DMS 273 treated with DMSO at 0.1 percent for 48 hours (cell line): ENCODE results near the gene ZNF560.

ENCODE experiments used
- DNase-seq: peaks from one replicate; lab custom pipeline; 2025; lab: John Stamatoyannopoulos, UW

Gene ZNF560

DNA sequence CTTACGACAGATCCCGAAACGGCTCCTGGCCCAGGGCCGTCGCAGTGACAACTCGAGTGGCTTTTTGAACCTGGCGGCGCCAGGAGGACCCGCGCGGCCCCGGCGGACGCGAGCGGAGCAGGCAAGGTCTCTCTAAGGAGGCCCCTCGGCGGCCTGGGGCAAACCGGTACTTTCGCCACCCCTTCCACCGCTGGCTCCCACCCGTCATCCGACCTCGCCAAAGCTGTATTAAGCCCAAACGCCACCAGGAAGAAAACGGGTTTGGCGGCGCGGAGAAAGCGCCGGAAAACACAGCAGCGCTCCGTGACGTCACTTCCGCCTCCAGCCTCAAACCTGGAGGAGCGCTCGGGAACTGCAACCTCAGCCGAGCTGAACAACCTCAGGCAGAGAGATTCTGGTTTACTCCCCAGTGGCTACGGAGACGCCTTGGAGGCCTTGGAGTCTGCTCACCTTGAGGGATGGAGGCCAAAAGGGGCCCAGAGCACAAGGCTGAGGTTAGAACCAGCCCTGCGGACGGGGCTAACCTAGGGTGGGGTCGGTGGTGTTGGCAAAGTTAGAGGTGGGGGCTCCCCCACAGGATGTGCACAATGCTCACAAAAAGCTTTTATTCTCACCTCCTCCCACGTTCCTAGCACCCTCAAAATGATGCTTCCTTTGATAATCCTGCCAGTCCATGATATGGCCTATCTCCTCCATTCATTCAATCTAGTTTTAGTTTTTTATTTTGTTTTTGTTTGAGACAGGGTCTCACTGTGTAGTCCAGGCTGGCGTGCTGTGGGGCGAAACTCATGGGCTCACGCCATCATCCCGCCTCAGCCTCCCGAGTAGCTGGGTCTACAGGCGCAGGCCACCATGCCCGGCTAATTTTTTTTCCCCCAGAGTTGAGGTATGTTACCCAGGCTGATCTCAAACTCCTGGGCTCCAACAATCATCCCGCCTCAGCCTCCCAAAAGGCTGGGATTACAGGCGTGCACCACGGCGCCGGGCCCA, 62.8 kb downstream of the ZNF560 start, which contains the start of gene ZNF266:
TSS of gene ZNF266 (minus strand) at position 295 of the 990 bp plus-strand sequence. CDS start 15,484 bp downstream, outside the sequence.
- DNase-seq = peak; percentile 67

DNA sequence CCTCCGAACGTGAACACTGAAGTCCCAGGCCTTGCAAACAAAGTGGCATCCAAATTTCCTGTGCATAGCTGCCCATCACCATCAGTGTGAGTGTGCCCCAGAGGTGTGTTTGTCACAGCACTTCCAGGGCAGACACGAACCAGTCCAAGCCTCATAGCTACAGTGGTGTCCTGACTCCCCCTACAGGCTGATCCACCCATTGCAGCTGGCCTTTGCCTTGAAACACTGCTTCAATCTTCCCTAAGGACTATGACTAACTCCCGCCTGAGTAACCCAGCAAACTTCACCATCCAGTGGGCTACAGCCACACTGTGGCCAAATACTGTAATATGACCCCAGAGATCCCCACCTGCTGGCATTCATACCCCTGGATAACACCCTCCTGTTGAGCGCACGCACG, 66.9 kb downstream of the ZNF560 start:
- DNase-seq = no peak

DNA sequence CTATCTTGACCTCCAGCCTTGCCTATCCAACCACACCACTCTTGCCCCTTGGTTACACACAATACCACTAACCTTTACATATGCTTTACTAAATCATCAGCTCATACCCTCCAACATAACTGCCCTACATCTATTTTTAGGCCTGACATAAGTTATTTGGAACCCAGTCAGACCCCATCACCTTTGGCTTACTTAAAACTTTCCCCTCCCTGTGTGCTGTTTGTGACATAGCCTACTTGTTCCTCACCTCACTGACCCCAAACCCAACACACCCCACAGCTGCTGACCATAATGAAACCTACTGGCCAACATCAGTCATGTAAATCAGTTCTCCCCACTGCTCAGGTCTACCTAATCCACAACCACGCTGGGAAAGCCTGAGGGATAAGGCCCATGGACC, 68.0 kb downstream of the ZNF560 start:
- no peak for DNase-seq

DNA sequence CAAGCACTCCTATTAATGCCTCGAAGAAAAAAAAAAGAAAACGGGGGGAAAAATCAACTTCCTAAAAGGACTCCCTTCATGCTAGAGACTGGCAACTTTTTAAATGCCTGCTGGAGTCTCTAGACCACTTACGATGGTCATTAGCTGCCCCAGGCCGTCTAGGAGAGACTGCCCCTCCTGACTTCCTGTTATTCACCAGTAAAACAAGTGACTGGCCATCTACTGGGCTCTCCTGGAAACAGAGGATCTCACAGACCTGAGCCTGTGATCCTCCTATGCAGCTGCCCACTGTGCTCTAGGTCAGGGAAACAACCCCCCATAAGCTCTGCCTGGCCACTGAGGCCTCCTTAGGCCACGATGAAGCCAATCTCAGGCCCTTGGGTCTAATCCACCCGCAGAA, 70.5 kb downstream of the ZNF560 start:
- DNase-seq = no peak
